ENCODE results near the gene ABCA13.
"Not testable (repeated sequence)": the region's sequence is repeated elsewhere in the genome, so short reads cannot be mapped to it uniquely, and the experiment has no call there.

Gene ABCA13

GRCh38 chr7:48171202-48171601, at the start of gene ABCA13:
Gene ABCA13, plus strand, starts transcription at chr7:48171458. Its CDS starts 26 bp downstream, at chr7:48171484.
- DNase-seq = no peak

- no peak for DNase-seq
Measured at GRCh38 chr7:48126037-48126436, 45.2 kb upstream of the ABCA13 start.

- DNase-seq = no peak
Measured at GRCh38 chr7:48130658-48131108, 40.6 kb upstream of the ABCA13 start.

GRCh38 chr7:48132792-48133191, 38.5 kb upstream of the ABCA13 start:
- no peak for DNase-seq

GRCh38 chr7:48139459-48139858, 31.8 kb upstream of the ABCA13 start:
- DNase-seq = no peak

GRCh38 chr7:48140001-48140681, 31.1 kb upstream of the ABCA13 start:
- no peak for DNase-seq

- no peak for DNase-seq
Measured at GRCh38 chr7:48141521-48141920, 29.7 kb upstream of the ABCA13 start.

- no peak for DNase-seq
Measured at GRCh38 chr7:48144291-48144768, 26.9 kb upstream of the ABCA13 start.

- DNase-seq = no peak
Measured at GRCh38 chr7:48147078-48147591, 24.1 kb upstream of the ABCA13 start.

- not testable (repeated sequence) for DNase-seq
Measured at GRCh38 chr7:48147690-48148089, 23.6 kb upstream of the ABCA13 start.

GRCh38 chr7:48148311-48148710, 22.9 kb upstream of the ABCA13 start:
- no peak for DNase-seq

GRCh38 chr7:48149058-48149457, 22.2 kb upstream of the ABCA13 start:
- DNase-seq = no peak

- no peak for DNase-seq
Measured at GRCh38 chr7:48150086-48150485, 21.2 kb upstream of the ABCA13 start.

- no peak for DNase-seq
Measured at GRCh38 chr7:48154792-48155413, 16.4 kb upstream of the ABCA13 start.

- DNase-seq = no peak
Measured at GRCh38 chr7:48158404-48158803, 12.9 kb upstream of the ABCA13 start.

GRCh38 chr7:48161407-48162125, 9.7 kb upstream of the ABCA13 start:
- no peak for DNase-seq

GRCh38 chr7:48165157-48165556, 6.1 kb upstream of the ABCA13 start:
- no peak for DNase-seq

- no peak for DNase-seq
Measured at GRCh38 chr7:48168159-48168558, 3.1 kb upstream of the ABCA13 start.

- no peak for DNase-seq
Measured at GRCh38 chr7:48170506-48170905, 752 bp upstream of the ABCA13 start.

GRCh38 chr7:48173313-48173712, 2.1 kb downstream of the ABCA13 start:
- DNase-seq = no peak

- no peak for DNase-seq
Measured at GRCh38 chr7:48173756-48174382, 2.6 kb downstream of the ABCA13 start.

- no peak for DNase-seq
Measured at GRCh38 chr7:48175019-48175418, 3.8 kb downstream of the ABCA13 start.

- no peak for DNase-seq
Measured at GRCh38 chr7:48176356-48176893, 5.2 kb downstream of the ABCA13 start.
